HG02870 (cell line): ENCODE results near the gene KCNMA1.

Experiments used
- ATAC-seq: cut with Tn5 transposase; IDR thresholded peaks from one replicate; pipeline ENCODE4 v1.9.1; 2021; ENCODE audit warnings: mild to moderate bottlenecking, moderate library complexity; ENCODE audit not compliant: unreplicated experiment

KCNMA1 gene

DNA sequence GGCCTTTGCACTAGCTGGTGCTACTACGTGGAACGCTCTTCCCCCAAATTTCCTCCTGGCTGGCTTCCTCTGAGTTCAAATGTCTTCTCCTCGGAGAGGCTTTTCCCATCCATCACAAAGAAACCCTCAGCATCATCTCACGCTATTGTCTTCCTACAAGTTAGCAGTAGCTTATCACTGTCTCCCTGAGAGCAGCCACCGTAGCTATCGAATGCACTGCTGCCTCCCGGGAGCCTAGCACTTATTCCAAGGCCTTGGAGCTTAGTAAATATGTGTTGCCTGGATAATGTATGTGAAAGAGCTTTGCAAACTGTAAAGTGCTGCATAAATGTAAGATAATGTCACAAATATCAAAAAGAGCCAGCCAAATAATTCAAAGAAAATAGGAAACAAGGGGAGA, 124.4 kb downstream of the KCNMA1 start:
- ATAC-seq: no peak

DNA sequence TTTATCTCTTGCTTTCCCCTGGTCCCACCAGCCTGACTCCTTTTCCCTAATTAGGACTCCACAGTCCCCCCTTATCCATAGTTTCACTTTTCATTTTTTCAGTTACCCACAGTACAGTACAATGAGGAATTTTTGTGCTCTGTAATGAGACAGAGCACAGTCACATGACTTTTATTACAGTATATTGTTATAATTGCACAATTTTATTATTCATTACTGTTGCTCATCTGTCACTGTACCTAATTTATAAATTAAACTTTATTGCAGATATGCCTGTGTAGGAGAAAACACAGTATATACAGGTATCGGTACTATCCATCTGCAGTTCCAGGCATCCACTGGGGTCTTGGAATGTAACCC, 125.4 kb downstream of the KCNMA1 start:
- ATAC-seq: no peak

DNA sequence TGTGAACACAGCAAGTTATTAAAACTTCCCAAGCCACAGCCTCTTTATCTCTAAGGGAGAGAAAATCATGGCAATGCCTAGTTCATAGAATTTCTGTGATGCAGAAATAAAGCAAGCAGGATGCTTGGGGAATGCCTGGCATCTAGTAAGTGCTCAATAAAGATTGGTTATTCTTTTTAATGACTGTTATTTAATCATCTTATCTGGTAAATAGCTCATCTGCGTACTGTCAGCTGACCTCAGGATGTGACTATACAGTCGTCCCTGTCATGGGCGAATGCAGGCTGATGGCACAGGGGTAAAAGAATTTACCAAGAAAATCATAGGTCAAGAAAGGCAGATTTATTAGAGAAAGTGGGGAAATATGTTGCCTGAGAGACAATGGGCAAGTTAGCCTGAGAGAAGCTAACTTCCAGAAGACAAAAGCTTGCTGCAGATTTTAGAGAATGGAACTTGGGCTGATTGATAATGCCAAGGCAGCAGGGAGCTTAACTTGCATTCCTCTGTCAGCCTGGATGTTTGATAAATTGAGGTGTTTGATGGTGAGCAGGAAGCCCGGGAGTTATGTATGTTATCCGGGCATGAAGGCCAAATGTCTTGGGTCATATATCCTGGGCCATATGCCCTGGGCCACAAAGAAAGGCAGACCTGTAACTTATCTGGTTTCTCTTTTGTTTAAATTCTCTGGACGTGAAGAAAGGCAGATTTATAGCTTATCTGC, 126.0 kb downstream of the KCNMA1 start:
- no peak for ATAC-seq

- no peak for ATAC-seq
These were observed 126.9 kb downstream of the KCNMA1 start for GRCh38 chr10:77510695-77511094.

GRCh38 chr10:77510294-77510693, 127.3 kb downstream of the KCNMA1 start:
- ATAC-seq: no peak

GRCh38 chr10:77509391-77509790, 128.2 kb downstream of the KCNMA1 start:
- no peak for ATAC-seq

DNA sequence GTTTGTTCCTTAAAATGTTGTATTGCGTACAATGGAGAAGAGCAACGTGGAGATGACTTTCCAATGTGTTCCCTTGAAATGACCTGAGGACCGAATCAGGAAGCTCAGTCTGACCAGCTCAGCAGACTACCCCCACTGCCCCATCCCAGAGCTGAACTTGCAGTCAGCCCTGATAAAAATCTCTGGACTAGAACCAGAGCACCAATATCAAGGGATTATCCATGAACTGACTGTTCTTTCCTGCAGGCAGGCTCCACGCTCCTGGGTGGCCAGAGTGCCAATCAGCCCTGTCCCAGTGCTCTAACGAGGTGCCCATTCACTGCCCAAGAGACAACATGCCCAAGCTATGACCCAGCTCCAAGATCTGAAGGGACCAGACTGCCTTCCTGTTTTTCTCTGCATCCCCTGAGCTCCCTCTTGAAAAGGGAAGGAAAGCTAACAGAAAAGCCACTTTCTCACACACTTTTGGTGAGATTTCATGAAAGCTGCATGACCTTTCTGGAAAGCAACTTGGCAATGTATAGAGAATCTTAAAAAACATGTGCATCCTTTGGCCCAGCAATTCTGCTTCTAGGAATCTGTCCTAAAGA, 130.2 kb downstream of the KCNMA1 start:
- no peak for ATAC-seq

DNA sequence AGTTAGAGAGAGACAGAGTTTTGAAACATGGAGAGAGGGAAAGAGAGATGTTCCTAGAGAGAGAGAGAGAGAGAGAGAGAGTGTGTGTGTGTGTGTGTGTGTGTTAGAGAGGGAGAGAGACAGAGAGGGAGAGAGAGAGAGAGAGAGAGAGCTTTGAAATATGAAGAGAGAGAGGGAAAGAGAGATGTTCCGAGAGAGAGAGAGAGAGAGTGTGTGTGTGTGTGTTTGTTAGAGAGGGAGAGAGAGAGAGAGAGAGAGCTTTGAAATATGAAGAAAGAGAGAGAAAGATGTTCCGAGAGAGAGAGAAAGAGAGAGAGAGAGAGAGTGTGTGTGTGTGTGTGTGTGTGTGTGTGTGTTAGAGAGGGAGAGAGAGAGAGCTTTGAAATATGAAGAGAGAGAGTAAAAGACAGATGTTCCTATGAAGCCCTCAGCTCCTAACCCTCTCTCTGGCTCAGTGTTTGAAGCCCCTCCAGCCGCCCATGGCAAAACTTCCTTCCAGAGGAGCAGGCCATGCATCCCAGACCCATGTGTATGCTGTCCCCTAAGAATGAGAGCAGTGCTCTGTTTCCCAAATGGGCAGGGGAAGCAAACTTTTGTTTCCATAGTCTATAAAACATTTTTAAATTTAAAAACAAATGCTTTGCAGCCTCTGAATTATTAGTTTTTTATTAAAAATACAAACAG, 130.9 kb downstream of the KCNMA1 start:
- no peak for ATAC-seq

DNA sequence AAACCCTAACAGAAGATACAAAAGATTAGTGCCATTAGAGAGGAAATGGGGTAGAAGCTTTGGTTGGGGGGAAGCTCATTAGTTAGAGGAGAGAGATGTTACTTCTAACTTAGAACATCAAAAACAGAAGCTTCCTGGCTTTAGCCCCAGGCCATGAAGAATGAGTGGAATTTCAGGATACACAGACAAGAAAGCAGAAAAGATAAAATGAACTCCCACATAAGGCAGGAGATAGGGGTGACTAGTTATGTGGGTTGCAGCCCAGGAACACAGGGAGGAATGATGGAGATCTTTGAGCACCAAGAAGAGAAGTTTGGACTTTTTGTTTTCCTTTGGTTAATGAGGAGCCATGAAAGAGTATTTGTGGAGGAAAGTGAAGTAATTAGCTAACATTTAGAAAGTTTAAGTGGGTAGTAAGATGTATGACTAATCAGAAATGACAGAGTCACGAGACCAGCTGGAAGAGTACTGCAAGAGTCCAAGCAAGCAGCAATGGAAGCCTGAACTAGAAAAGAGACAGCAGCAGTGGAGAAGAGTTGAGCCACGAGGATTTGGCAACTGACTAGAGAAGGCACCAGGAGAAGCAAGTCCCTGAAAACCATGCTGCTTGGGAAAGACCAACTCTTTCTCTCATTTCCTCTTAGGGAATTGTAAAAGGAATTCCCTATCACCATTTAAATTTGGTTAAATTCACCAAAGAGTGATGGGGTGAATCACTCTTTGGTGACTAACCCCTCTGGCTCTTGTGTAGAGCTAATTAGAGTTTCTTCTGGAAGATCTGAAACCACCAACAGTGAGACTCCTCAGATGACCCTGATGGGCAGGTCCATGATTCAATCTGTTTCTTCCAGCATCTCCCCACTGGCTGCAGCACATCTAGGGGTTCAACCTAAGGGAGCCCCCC, 131.9 kb downstream of the KCNMA1 start:
- ATAC-seq: no peak

DNA sequence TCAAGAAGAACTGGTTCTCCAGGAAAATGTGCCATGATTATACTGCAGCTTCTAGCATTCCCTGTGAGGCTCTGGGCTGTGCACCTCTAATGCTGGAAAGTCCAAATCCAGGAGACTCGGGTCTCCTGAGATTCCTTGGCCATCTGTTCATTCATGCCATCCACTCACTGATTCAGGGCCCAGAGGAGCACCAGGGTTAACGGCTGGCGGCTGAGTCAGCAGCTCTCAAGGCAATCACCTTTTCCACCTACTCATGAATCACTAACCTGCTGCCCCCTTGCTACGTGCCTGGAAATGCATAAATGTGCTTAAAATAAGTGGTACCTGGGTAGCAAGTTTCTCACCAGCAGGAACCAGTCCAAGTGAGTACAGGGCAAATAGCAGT, 132.7 kb downstream of the KCNMA1 start:
- no peak for ATAC-seq

- ATAC-seq: no peak
These were observed 133.3 kb downstream of the KCNMA1 start for GRCh38 chr10:77504196-77504872.

- no peak for ATAC-seq
These were observed 135.8 kb downstream of the KCNMA1 start for GRCh38 chr10:77501846-77502261.

DNA sequence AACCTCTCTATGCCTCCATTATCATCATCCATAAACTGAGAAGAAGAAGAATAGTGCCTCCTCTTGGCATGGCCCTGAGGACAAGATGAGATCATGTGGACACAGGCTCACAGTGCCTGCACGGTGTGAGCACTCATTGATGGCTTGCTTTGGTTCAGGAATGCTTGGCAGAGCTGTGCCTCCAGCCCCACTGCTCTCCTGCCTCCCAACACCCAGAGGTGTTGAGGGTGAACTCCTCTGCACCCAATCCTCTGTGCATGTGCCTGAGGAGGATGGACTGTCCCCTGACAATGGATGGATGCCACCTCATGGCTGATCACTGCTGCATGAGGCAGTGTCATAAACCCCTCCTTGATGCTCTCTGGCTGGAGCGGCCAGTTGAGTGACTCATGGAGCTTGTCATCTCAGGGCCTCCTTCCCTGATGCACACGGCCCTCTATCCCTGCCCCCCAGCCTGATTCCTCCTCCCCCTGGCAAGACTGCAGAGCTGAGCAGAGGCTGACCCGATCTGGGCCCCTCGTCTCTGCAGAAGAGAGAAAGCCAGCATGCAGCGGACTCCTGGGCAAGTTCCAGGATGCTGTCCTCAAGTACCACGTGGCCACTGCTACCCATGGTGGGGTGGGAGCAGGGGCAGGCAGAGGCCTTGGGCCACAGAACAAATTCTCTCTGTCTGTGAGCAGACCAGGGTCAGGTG, 136.3 kb downstream of the KCNMA1 start:
- ATAC-seq: no peak

- peak; percentile 84 for ATAC-seq
These were observed 136.9 kb downstream of the KCNMA1 start for GRCh38 chr10:77500754-77501151.

DNA sequence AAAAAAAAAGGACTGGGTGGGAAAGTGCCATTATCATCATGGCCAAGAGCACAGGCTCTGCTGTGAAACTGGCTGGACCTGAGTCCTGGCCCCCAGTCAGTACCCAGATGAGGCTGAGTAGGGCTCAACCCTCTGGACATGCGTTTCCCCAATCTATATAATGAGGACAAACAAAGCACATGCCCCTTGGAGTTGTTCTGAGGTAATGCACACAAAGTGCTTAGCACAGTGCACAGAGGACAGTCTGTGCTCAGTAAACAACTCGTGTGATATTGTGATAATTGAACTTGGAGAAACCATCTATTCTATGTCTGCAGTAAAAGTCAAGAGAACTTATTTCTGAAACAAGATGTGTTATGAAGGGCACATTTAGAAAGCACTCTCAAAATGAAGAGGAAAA, 138.8 kb downstream of the KCNMA1 start:
- ATAC-seq: no peak

- no peak for ATAC-seq
These were observed 139.4 kb downstream of the KCNMA1 start for GRCh38 chr10:77498210-77498609.

- no peak for ATAC-seq
These were observed 139.9 kb downstream of the KCNMA1 start for GRCh38 chr10:77497748-77498147.

DNA sequence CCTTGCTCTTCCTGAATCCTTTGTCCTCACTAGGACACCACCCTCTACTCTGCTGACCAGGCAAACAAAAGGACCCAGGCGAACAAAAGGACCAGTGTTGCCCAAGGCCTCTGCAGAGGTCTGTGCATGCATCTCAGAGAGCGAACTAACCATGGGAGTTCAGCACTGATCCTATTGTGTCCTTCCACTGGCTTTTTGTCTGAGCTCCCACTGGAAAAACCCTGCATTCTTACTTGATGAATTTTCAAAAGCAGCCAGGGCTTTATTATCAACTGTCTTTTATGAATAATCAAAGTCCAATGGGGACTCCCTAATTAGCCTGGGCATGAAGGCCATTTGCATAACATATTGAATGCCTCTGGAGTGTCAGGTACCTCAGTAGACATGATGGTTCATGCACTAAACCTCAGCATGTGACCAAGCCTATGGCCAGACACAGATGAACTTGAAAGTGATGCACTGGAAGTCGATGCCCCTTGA, 140.6 kb downstream of the KCNMA1 start:
- no peak for ATAC-seq

GRCh38 chr10:77494756-77495541, 142.7 kb downstream of the KCNMA1 start:
- no peak for ATAC-seq
